ENCODE results near the gene OR52I2.

- no peak for TF ChIP-seq CTCF (IDR thresholded peaks at IDR 0.05; ENCODE audit: poor library complexity, severe bottlenecking)
- TF ChIP-seq, protein P1, sequence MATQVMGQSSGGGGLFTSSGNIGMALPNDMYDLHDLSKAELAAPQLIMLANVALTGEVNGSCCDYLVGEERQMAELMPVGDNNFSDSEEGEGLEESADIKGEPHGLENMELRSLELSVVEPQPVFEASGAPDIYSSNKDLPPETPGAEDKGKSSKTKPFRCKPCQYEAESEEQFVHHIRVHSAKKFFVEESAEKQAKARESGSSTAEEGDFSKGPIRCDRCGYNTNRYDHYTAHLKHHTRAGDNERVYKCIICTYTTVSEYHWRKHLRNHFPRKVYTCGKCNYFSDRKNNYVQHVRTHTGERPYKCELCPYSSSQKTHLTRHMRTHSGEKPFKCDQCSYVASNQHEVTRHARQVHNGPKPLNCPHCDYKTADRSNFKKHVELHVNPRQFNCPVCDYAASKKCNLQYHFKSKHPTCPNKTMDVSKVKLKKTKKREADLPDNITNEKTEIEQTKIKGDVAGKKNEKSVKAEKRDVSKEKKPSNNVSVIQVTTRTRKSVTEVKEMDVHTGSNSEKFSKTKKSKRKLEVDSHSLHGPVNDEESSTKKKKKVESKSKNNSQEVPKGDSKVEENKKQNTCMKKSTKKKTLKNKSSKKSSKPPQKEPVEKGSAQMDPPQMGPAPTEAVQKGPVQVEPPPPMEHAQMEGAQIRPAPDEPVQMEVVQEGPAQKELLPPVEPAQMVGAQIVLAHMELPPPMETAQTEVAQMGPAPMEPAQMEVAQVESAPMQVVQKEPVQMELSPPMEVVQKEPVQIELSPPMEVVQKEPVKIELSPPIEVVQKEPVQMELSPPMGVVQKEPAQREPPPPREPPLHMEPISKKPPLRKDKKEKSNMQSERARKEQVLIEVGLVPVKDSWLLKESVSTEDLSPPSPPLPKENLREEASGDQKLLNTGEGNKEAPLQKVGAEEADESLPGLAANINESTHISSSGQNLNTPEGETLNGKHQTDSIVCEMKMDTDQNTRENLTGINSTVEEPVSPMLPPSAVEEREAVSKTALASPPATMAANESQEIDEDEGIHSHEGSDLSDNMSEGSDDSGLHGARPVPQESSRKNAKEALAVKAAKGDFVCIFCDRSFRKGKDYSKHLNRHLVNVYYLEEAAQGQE (IDR thresholded peaks at IDR 0.05; ENCODE audit: borderline replicate concordance) = no peak
- TF ChIP-seq POLR2AphosphoS5 (IDR thresholded peaks at IDR 0.05) = no peak
- TF ChIP-seq EZH2 (IDR thresholded peaks at IDR 0.05; ENCODE audit: borderline replicate concordance, insufficient read depth, low read length, poor library complexity, severe bottlenecking) = no peak
- TF ChIP-seq EP300 (conservative IDR thresholded peaks at IDR 0.05; ENCODE audit: poor library complexity, severe bottlenecking) = no peak
- no peak for TF ChIP-seq TAF1 (IDR thresholded peaks at IDR 0.05; ENCODE audit: low read depth)
These were observed 16.2 kb upstream of the OR52I2 start for GRCh38 chr11:4565371-4565770.

All from neural cell (in vitro differentiated cells).